Body of pancreas (tissue), 4 donors: ENCODE results near the gene COL4A2.

Experiments
- POLR2A ChIP-seq, 3 donors: fragments of 450-650 bp; IDR thresholded peaks; one replicate each; pipeline ENCODE4 v1.6.1; 2016; ENCODE audit warnings: antibody characterized with exemption in 3 of 3, mild to moderate bottlenecking in 2 of 3
- TF ChIP-seq, protein P1 (sequence below), 7 experiments: fragments of 450-650 bp in 4 of 7; fragments of 200-600 bp in 3 of 7; sonication (generic) in 3 of 7; IDR thresholded peaks; one replicate each; pipeline ENCODE4 v1.5.1; 2016 to 2019; ENCODE audit warnings: antibody characterized with exemption in 7 of 7

GRCh38 chr13:110449219-110450015, 142.3 kb downstream of the COL4A2 start:
- TF ChIP-seq POLR2A (IDR thresholded peaks at IDR 0.05), result no peak
- TF ChIP-seq, protein P1, sequence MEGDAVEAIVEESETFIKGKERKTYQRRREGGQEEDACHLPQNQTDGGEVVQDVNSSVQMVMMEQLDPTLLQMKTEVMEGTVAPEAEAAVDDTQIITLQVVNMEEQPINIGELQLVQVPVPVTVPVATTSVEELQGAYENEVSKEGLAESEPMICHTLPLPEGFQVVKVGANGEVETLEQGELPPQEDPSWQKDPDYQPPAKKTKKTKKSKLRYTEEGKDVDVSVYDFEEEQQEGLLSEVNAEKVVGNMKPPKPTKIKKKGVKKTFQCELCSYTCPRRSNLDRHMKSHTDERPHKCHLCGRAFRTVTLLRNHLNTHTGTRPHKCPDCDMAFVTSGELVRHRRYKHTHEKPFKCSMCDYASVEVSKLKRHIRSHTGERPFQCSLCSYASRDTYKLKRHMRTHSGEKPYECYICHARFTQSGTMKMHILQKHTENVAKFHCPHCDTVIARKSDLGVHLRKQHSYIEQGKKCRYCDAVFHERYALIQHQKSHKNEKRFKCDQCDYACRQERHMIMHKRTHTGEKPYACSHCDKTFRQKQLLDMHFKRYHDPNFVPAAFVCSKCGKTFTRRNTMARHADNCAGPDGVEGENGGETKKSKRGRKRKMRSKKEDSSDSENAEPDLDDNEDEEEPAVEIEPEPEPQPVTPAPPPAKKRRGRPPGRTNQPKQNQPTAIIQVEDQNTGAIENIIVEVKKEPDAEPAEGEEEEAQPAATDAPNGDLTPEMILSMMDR (IDR thresholded peaks at IDR 0.05), result no peak
